Measurements from ENCODE around the gene MBIP.
"Not testable (repeated sequence)": the region's sequence is repeated elsewhere in the genome, so short reads cannot be mapped to it uniquely, and the experiment has no call there.

MBIP gene

GRCh38 chr14:36320200-36320896 lies at the start of gene MBIP:
TSS of gene MBIP (minus strand) at chr14:36320637. CDS start at chr14:36320588, 49 bp downstream.
- DNase-seq (ENCODE audit: extremely low read depth in 1 of 2, low read depth in 1 of 2): peak; percentile 77 to 78

DNA sequence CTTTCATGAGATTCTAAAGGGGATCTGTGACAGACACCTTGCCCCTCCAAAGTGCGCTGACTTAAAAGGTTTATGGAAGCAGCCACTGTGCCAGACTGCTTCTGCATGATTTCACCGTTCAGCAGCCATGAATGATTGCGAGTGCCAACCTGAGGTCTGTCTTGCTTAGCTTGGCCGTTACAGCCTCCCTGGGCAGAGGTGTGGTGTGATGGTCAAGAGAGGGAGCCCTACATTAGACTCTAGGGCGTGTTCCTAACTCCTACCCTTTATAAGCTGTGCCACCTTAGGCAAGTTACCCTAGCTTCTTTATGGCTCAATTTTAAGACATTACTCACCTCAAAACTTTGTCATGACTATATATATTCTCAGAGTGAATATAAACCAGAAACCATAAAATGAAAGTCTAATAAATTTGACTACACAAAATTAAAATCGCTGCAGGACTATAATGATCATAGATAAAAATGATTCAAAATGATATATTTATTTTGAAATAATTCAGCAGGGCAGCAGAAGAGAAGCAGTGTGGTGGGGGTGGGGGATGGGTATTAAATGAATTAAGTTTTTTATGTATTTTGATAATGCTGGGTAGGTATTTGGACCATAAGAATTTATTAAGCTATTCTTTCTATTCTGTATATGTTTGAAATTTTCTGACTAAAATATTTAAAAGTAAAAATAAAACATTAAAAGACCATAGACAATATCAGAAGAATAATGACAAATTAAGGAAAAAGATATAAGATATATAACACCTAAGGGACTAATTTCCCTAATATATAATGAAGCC lies 47.7 kb upstream of the MBIP start:
- no peak for DNase-seq (ENCODE audit: extremely low read depth in 1 of 2, low read depth in 1 of 2)

DNA sequence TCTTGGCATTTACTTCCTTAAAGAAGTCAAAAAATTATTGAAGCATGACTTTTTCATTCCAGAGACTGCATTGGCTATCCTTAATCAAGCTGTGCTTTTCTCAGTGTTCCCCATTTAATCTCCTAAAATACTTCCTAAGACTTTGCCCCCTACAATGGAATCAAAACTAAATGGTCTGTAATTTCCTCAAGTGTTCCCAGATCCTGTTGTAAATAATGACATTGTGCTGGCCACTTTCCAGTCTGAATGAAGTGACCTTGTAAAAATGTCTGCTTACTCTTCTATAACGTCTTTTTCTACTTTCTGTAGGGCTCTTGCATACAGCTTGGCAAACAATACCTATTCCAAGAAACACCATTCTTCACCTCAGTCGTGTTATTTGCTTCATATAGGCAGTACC lies 45.3 kb upstream of the MBIP start:
- no peak for DNase-seq (ENCODE audit: extremely low read depth in 1 of 2, low read depth in 1 of 2)

DNA sequence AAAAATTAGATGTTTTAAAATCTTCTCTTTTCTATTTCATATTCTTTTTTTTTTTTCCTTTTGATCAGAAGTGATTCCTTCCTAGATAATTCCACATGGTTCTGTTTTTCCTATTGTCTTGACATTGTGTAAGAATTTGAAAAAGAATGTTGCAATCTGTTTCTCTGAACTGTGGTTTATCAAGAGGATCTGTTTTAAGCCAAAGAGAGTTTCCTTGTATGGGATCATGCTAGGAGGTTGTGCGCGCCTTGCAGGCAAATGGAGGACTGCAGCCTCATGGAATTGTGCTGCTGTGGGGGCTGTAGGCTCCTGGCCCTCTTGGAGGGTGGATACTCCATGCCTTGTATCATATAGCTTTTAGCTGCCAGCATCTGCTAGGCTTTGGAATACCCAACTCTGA lies 43.3 kb upstream of the MBIP start:
- DNase-seq (ENCODE audit: extremely low read depth in 1 of 2, low read depth in 1 of 2): no peak

DNA sequence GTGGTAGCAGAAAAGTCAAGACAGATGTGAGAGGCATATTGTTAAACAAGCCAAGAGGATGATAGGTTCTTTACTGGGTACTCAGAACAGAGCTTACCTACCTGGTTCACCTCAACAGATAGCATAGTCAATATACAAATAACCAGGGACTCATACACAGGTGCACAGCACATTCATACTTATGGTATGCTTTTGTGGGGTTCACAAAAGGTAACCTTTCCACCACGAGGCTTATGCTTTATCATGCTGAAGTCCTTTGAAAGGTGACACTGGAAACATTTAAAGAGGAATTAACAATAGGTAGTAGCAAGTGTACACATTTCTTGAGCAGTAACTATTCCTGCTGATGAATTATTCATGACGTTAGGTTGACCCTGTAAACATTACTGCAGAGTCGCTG lies 42.2 kb upstream of the MBIP start:
- DNase-seq (ENCODE audit: extremely low read depth in 1 of 2, low read depth in 1 of 2): no peak

DNA sequence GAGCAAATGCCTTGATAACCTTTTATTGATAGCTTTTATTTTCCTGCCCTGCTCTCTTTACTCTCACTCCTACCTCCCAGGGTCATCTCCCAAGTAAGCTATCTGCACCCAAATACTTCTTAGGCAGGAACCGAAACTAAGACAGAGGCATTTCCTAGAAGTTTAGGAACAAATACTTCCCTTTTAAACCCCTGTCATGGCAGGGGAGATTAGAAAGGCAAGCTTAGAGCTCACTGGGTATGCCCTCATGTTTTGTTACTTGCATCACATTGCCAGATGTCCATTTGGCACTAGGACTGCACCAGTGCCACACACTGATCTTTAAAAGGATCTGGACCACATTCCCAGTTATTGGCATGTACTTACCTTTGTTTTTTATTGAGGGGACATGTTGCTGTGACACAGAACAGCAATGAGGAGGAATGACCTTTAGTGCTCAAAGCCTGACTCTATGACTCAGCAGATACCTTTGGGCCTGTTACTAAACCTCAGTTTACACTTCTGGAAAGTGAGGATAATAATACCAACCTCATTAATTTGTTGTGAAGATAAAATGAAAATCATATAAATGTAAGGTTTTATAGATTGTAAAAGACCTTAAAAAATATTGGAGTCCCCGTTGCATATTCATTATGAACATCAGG lies 40.9 kb upstream of the MBIP start:
- DNase-seq (ENCODE audit: extremely low read depth in 1 of 2, low read depth in 1 of 2): no peak

GRCh38 chr14:36356862-36357261 lies 36.4 kb upstream of the MBIP start:
- no peak for DNase-seq (ENCODE audit: extremely low read depth in 1 of 2, low read depth in 1 of 2)

DNA sequence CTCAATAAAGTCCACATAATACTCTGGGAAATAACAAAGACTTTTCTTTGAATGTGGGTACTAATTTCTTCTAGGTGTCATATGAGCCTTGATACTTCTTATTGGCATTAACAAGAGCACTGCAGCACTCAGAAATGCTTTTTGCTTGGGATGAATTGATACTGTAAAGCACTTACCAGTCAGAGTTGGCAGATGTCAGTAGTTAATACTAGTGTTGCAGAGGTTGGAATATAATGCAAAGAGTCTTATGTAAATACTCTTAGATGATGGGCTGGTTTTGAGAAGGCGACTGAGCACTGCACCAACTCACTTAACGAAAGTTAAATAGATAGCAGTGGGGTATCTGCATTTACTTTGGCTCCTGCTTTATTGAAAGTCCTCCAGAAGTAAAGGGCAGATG lies 25.6 kb upstream of the MBIP start:
- DNase-seq (ENCODE audit: extremely low read depth in 1 of 2, low read depth in 1 of 2): no peak

DNA sequence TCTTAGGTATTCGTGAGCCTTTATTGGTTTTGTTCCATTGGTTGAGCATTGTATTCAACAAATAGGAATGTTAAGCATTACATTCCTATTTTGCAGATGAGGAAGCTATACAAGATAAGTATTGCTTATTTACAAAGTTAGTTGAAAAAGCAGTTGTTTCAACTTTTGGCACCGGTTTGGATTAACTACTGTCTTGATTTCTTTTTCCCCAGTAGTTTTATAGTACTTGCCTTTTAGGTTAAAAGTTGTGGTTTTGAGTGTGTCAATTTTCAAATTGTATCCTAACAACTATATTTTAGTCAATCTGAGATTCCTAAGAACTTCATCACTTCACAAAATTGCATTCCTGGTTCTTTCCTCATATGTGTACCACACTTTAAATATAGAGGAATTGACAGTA lies 23.8 kb upstream of the MBIP start:
- DNase-seq (ENCODE audit: extremely low read depth in 1 of 2, low read depth in 1 of 2): no peak

GRCh38 chr14:36341811-36342210 lies 21.4 kb upstream of the MBIP start:
- not testable (repeated sequence) for DNase-seq (ENCODE audit: extremely low read depth in 1 of 2, low read depth in 1 of 2)

- no peak for DNase-seq (ENCODE audit: extremely low read depth in 1 of 2, low read depth in 1 of 2)
These were observed 19.9 kb upstream of the MBIP start for GRCh38 chr14:36340276-36340890.

- no peak for DNase-seq (ENCODE audit: extremely low read depth in 1 of 2, low read depth in 1 of 2)
These were observed 19.4 kb upstream of the MBIP start for GRCh38 chr14:36339816-36340215.

- DNase-seq (ENCODE audit: extremely low read depth in 1 of 2, low read depth in 1 of 2): no peak
These were observed 12.7 kb upstream of the MBIP start for GRCh38 chr14:36333119-36333518.

GRCh38 chr14:36327573-36327972 lies 7.1 kb upstream of the MBIP start:
- not testable (repeated sequence) for DNase-seq (ENCODE audit: extremely low read depth in 1 of 2, low read depth in 1 of 2)

- no peak for DNase-seq (ENCODE audit: extremely low read depth in 1 of 2, low read depth in 1 of 2)
These were observed 5.4 kb upstream of the MBIP start for GRCh38 chr14:36325853-36326252.

DNA sequence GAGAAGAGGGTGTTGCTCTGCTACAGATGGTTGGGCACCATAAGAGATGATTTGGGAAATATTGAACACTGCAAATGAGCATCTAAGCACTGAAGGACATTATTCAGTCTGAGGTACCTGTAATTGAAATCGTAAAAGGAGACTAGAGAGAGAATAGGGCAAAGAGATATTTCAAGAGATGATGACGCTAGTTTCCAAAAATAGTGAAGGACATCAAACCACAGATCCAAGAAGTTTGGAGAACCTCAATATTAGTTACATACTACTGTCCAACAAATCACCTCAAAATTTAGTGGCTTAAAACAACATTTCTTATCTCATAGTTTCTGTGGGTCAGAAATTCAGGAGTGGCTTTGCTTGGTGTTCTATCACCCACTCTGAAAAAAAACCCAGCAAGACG lies 4.5 kb upstream of the MBIP start:
- no peak for DNase-seq (ENCODE audit: extremely low read depth in 1 of 2, low read depth in 1 of 2)

DNA sequence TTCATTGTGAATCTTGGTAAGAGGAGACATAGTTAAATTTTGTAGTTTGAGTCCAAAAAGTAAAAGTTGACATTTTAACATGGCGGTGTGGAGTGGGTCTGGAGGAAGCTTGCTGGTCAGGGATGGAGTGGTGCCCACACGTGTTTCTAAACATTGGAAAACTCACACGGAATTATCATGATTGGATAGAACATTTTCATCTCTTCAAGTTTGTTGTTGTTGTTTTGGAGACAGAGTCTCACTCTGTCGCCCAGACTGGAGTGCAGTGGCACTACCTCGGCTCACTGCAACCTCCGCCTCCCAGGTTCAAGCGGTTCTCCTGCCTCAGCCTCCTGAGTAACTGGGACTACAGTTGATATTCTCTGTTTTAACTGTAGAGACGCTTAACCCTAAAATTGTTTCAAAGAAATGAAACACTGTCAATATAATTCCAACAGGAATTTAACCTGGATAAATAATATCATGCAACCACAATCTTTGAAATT lies 502 bp upstream of the MBIP start:
- no peak for DNase-seq (ENCODE audit: extremely low read depth in 1 of 2, low read depth in 1 of 2)

DNA sequence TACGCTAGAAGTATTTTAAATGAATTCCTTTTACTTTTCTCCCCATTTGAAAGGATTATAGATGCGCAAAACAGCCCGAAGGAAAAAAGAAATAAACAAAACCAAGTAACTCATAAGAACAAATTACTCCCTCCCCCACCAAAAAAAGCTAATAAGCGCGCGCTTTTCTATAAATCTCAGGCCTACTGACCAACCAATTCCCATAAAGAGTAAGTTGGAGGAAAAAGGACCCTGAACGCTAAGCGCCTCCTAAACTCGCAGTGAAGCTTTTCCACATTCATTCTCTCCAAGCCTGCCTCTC lies 588 bp downstream of the MBIP start:
- DNase-seq (ENCODE audit: extremely low read depth in 1 of 2, low read depth in 1 of 2): no peak

GRCh38 chr14:36317650-36318049 lies 2.8 kb downstream of the MBIP start:
- no peak for DNase-seq (ENCODE audit: extremely low read depth in 1 of 2, low read depth in 1 of 2)

DNA sequence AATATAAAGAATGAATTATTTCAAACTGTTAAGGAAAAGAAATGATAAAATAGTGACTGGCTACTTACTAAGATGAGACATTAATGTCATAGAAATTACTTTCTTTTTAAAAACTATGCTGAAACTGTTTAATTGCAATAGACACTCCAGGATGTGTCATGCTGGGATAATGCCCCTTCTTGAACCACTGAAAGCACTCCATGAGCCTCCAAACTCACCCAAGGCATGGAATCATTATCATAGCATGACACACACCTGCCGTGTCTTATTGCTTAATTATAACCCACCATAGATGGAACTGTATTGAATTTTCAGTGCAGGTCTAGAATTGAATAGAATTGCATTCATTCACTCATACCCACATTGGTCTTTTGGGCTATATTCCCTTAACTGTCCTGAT lies 4.3 kb downstream of the MBIP start:
- no peak for DNase-seq (ENCODE audit: extremely low read depth in 1 of 2, low read depth in 1 of 2)

GRCh38 chr14:36315159-36315853 lies 5.1 kb downstream of the MBIP start:
- no peak for DNase-seq (ENCODE audit: extremely low read depth in 1 of 2, low read depth in 1 of 2)

All from activated CD8-positive, alpha-beta memory T cell treated with anti-CD3 and anti-CD28 coated beads for 1 hour (primary cell).